Measurements from ENCODE around the gene CREBRF. TPM values are rescaled to one million over a fixed set of nuclear protein-coding genes. Genes with fewer than 3 reads are reported as not detected.

CREBRF gene
- total RNA-seq, 1 donor from 2014 or later: 34.4 TPM

GRCh38 chr5:173180331-173180730 is 124.2 kb downstream of the CREBRF start:
- Histone ChIP-seq H3K4me3 (no peak overlapping the region), H3K4me1 (no peaks in the 10 kb centered on the region), H3K27ac (no peak overlapping the region), H3K36me3 (no peaks in the 10 kb centered on the region), H3K9me3 (no peaks in the 10 kb centered on the region), H3K27me3 (no peaks in the 10 kb centered on the region)
- DNase-seq (ENCODE audit: extremely low spot score in 2 of 2): no peak
- intact Hi-C loops (cut with DNase I): no loop called here
- TF ChIP-seq CTCF (IDR thresholded peaks at IDR 0.05): no peak

- Histone ChIP-seq H3K9me3 (no peaks in the 10 kb centered on the region), H3K4me3 (no peak overlapping the region), H3K4me1 (no peaks in the 10 kb centered on the region), H3K36me3 (no peaks in the 10 kb centered on the region), H3K27me3 (no peaks in the 10 kb centered on the region), H3K27ac (no peak overlapping the region)
- intact Hi-C loops (cut with DNase I): no loop called here
- no peak for DNase-seq (ENCODE audit: extremely low spot score in 2 of 2)
- TF ChIP-seq POLR2A (IDR thresholded peaks at IDR 0.05) (no peak), CTCF (IDR thresholded peaks at IDR 0.05) (no peak), POLR2AphosphoS5 (IDR thresholded peaks at IDR 0.05; ENCODE audit: insufficient read depth in 1 of 2, low read depth in 1 of 2) (no peak)
Observed at GRCh38 chr5:173187054-173187743, 131.0 kb downstream of the CREBRF start.

GRCh38 chr5:173188280-173188679 is 132.1 kb downstream of the CREBRF start:
- DNase-seq (ENCODE audit: extremely low spot score in 2 of 2): no peak
- H3K27ac ChIP-seq: no peak overlapping the region
- intact Hi-C loops (cut with DNase I): no loop called here
- TF ChIP-seq POLR2A (IDR thresholded peaks at IDR 0.05) (no peak), CTCF (IDR thresholded peaks at IDR 0.05) (no peak), POLR2AphosphoS5 (IDR thresholded peaks at IDR 0.05; ENCODE audit: insufficient read depth in 1 of 2, low read depth in 1 of 2) (no peak)
- H3K36me3 ChIP-seq: no peaks in the 10 kb centered on the region
- H3K9me3 ChIP-seq: no peaks in the 10 kb centered on the region
- H3K4me1 ChIP-seq: no peaks in the 10 kb centered on the region
- no peaks in the 10 kb centered on the region for H3K27me3 ChIP-seq
- no peak overlapping the region for H3K4me3 ChIP-seq

Small RNAs within 50 kb of the gene (small RNA-seq; reads per million reads assigned to genes)
- gene RF00019 (not detected), gene SNORA74B (21.8 reads per million, percentile 95 among the genes with 10 or more reads in this experiment)

Other genes with a start within 250 kb of the CREBRF start
- 97.2 TPM for gene ERGIC1, start 222.1 kb upstream of the CREBRF start, total RNA-seq
- gene RPL26L1, start 96.9 kb upstream of the CREBRF start, total RNA-seq: 17.7 TPM
- 121 TPM for gene ATP6V0E1, start 72.6 kb upstream of the CREBRF start, total RNA-seq
- gene BNIP1, start 88.2 kb downstream of the CREBRF start, total RNA-seq: 12.5 TPM
- not detected for gene NKX2-5, start 178.9 kb downstream of the CREBRF start, total RNA-seq

Data from vagina (tissue), 2 donors.